H1 (cell line): ENCODE data around the gene KCNMA1. TPM values are rescaled to one million over a fixed set of nuclear protein-coding genes. Genes with fewer than 3 reads are reported as not detected.

Experiments
- CBX5 ChIP-seq: fragments of 300-800, 300-1000 bp; sonication (generic); IDR thresholded peaks from 2 replicates; pipeline ENCODE4 v1.7.1; 2016; ENCODE audit warnings: antibody characterized with exemption, low read length, low read depth
- CBX8 ChIP-seq: fragments of 300-800, 300-1000 bp; sonication (generic); IDR thresholded peaks from 2 replicates; pipeline ENCODE4 v1.7.1; 2016; ENCODE audit warnings: low read depth, low read length, borderline replicate concordance
- FOSL1 ChIP-seq: IDR thresholded peaks from 2 replicates; pipeline ENCODE4 v1.6.1; 2011; ENCODE audit warnings: mild to moderate bottlenecking, low read depth, low read length, moderate library complexity; ENCODE audit not compliant: insufficient read depth
- GTF2F1 ChIP-seq: IDR thresholded peaks from 2 replicates; pipeline ENCODE4 v1.6.1; 2012; ENCODE audit warnings: low read depth, low read length, improper control_type of control experiment, borderline replicate concordance
- JUND ChIP-seq: IDR thresholded peaks from 2 replicates; pipeline ENCODE4 v1.6.1; 2011; ENCODE audit warnings: mild to moderate bottlenecking, improper control_type of control experiment, low read length
- KDM1A ChIP-seq: fragments of 200-600, 300-600 bp; sonication (generic); IDR thresholded peaks from 2 replicates; pipeline ENCODE4 v1.7.1; 2016; ENCODE audit warnings: mild to moderate bottlenecking, low read length, borderline replicate concordance
- RAD21 ChIP-seq, 2 experiments: IDR thresholded peaks in 1 of 2; conservative IDR thresholded peaks in 1 of 2; 2 replicates each; pipeline ENCODE4 v1.6.1; 2011; ENCODE audit warnings: low read depth in 2 of 2, low read length in 2 of 2, improper control_type of control experiment in 1 of 2, inconsistent platforms in 1 of 2, mild to moderate bottlenecking in 1 of 2, moderate library complexity in 1 of 2
- polyA plus RNA-seq, 7 experiments: library from polyadenylated mRNA; depleted of rRNA in 3 of 7; stranded (reverse) in 5 of 7; unstranded in 2 of 7; fragments of >200 nt in 5 of 7; fragments of 200-250 nt in 2 of 7; gene quantifications; 1 replicate in 5 of 7; 2 replicates in 1 of 7; 4 replicates in 1 of 7; pipeline versions ENCODE4 v1.2.1 to v1.2.3, GENCODE V29; 2011 to 2013; ENCODE audit warnings: missing spikeins in 2 of 7, mixed read lengths in 2 of 7
- total RNA-seq: library from RNA; stranded (reverse); fragmentation: NEBNext Ultra II Directional; extraction: Animal tissue kit (Norgen Biotek cat#: 25700); gene quantifications from 2 replicates; pipeline ENCODE4 v1.2.1, GENCODE V29; 2021

The KCNMA1 gene
- total and polyA plus RNA-seq, 2 of the 8 experiments (the other 6 are each of a cell fraction or from before 2014, with no cell fraction given) = 10.2 to 11.1 TPM

DNA sequence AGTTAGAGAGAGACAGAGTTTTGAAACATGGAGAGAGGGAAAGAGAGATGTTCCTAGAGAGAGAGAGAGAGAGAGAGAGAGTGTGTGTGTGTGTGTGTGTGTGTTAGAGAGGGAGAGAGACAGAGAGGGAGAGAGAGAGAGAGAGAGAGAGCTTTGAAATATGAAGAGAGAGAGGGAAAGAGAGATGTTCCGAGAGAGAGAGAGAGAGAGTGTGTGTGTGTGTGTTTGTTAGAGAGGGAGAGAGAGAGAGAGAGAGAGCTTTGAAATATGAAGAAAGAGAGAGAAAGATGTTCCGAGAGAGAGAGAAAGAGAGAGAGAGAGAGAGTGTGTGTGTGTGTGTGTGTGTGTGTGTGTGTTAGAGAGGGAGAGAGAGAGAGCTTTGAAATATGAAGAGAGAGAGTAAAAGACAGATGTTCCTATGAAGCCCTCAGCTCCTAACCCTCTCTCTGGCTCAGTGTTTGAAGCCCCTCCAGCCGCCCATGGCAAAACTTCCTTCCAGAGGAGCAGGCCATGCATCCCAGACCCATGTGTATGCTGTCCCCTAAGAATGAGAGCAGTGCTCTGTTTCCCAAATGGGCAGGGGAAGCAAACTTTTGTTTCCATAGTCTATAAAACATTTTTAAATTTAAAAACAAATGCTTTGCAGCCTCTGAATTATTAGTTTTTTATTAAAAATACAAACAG, 130.9 kb downstream of the KCNMA1 start (continued):
- TF ChIP-seq RAD21 (IDR thresholded peaks at IDR 0.05 in 1 of 2, conservative IDR thresholded peaks at IDR 0.05 in 1 of 2; ENCODE audit: low read depth in 2 of 2, low read length in 2 of 2) (no peak), KDM1A (no peak), CBX5 (no peak), JUND (no peak), FOSL1 (no peak), GTF2F1 (no peak), CBX8 (no peak)
